ENCODE data around the gene LSAMP. TPM values are rescaled to one million over a fixed set of nuclear protein-coding genes. Genes with fewer than 3 reads are reported as not detected.

The LSAMP gene
- total RNA-seq, 1 experiment from 2014 or later = 5.7 TPM

DNA sequence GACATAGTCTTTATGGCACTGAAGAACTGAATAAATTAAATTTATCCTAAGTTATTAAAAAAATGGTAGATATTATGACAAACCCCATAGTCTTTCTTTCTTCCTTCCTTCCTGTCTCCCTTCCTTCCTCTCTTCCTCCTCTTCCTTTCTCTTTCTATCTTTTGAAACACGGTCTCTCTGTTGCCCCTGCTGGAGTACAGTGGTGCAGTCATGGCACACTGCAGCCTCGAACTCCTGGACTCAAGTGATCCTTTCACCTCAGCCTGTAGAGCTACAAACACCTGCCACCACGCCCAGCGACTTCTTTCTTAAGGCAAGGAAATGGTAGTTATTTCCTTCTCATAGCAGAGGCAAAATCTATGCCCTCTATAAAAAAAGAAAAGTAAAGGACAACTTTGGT is 467.4 kb downstream of the LSAMP start (continued):
- no peak for TF ChIP-seq CREM (CRISPR knock-in tag; IDR thresholded peaks at IDR 0.05)
- TF ChIP-seq ZNF232 (CRISPR knock-in tag; IDR thresholded peaks at IDR 0.05) = no peak
- TF ChIP-seq E2F4 (CRISPR knock-in tag; IDR thresholded peaks at IDR 0.05; ENCODE audit: borderline replicate concordance, low read depth) = no peak
- TF ChIP-seq, protein P1, sequence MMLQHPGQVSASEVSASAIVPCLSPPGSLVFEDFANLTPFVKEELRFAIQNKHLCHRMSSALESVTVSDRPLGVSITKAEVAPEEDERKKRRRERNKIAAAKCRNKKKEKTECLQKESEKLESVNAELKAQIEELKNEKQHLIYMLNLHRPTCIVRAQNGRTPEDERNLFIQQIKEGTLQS (CRISPR knock-in tag; conservative IDR thresholded peaks at IDR 0.05) = no peak
- TF ChIP-seq, protein P2, sequence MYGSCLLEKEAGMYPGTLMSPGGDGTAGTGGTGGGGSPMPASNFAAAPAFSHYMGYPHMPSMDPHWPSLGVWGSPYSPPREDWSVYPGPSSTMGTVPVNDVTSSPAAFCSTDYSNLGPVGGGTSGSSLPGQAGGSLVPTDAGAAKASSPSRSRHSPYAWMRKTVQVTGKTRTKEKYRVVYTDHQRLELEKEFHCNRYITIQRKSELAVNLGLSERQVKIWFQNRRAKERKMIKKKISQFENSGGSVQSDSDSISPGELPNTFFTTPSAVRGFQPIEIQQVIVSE (CRISPR knock-in tag; IDR thresholded peaks at IDR 0.05; ENCODE audit: borderline replicate concordance) = no peak
- TF ChIP-seq ETV6 (CRISPR knock-in tag; IDR thresholded peaks at IDR 0.05) = no peak
- no peak for TF ChIP-seq SOX15 (CRISPR knock-in tag; IDR thresholded peaks at IDR 0.05)

DNA sequence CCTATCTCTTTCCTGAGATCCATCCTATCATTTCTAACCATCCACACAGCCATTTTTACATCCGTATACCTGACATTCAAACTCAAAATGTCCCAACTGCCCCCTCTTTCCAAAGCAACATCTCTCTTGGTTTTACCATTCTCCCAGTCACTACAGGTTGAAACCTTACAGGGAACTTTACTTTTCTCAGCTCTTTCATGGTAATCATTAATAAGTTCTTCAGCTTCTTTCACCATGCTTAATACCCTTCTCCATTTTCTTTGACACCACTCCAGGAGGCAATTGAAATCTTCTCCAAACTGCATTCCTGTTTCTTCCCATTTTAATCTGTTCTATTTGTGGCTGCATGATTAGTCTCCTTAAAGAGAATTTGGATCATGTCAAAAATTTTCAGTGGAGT is 469.5 kb downstream of the LSAMP start:
- DNase-seq (ENCODE audit: low spot score) (no peak), ATAC-seq (no peak)
- Mint-ChIP-seq H3K27me3 (ENCODE audit: low read depth) (no peaks in the 10 kb centered on the region), H3K4me3 (no peak overlapping the region), H3K9me3 (peaks cover 13% of the 10 kb centered on the region), H3K27ac (no peak overlapping the region), H3K36me3 (no peaks in the 10 kb centered on the region), H3K4me1 (peaks cover 29% of the 10 kb centered on the region)
- CTCF ChIA-PET = no interaction called here
- TF ChIP-seq, protein P3, sequence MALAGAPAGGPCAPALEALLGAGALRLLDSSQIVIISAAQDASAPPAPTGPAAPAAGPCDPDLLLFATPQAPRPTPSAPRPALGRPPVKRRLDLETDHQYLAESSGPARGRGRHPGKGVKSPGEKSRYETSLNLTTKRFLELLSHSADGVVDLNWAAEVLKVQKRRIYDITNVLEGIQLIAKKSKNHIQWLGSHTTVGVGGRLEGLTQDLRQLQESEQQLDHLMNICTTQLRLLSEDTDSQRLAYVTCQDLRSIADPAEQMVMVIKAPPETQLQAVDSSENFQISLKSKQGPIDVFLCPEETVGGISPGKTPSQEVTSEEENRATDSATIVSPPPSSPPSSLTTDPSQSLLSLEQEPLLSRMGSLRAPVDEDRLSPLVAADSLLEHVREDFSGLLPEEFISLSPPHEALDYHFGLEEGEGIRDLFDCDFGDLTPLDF (CRISPR knock-in tag; IDR thresholded peaks at IDR 0.05) = no peak
- TF ChIP-seq ZNF219 (CRISPR knock-in tag; IDR thresholded peaks at IDR 0.05; ENCODE audit: borderline replicate concordance) = no peak
- TF ChIP-seq IRF1 (CRISPR knock-in tag; IDR thresholded peaks at IDR 0.05) = no peak
- TF ChIP-seq RORB (CRISPR knock-in tag; IDR thresholded peaks at IDR 0.05) = no peak
- no peak for TF ChIP-seq TEAD4 (CRISPR knock-in tag; IDR thresholded peaks at IDR 0.05)
- no peak for TF ChIP-seq HMGA2 (CRISPR knock-in tag; IDR thresholded peaks at IDR 0.05)
- no peak for TF ChIP-seq ZNF396 (CRISPR knock-in tag; IDR thresholded peaks at IDR 0.05; ENCODE audit: borderline replicate concordance)
- TF ChIP-seq TCF7 (CRISPR knock-in tag; IDR thresholded peaks at IDR 0.05; ENCODE audit: low read depth) = no peak
- TF ChIP-seq, protein P4, sequence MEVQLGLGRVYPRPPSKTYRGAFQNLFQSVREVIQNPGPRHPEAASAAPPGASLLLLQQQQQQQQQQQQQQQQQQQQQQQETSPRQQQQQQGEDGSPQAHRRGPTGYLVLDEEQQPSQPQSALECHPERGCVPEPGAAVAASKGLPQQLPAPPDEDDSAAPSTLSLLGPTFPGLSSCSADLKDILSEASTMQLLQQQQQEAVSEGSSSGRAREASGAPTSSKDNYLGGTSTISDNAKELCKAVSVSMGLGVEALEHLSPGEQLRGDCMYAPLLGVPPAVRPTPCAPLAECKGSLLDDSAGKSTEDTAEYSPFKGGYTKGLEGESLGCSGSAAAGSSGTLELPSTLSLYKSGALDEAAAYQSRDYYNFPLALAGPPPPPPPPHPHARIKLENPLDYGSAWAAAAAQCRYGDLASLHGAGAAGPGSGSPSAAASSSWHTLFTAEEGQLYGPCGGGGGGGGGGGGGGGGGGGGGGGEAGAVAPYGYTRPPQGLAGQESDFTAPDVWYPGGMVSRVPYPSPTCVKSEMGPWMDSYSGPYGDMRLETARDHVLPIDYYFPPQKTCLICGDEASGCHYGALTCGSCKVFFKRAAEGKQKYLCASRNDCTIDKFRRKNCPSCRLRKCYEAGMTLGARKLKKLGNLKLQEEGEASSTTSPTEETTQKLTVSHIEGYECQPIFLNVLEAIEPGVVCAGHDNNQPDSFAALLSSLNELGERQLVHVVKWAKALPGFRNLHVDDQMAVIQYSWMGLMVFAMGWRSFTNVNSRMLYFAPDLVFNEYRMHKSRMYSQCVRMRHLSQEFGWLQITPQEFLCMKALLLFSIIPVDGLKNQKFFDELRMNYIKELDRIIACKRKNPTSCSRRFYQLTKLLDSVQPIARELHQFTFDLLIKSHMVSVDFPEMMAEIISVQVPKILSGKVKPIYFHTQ (CRISPR knock-in tag; IDR thresholded peaks at IDR 0.05) = no peak
- TF ChIP-seq SMAD4 (CRISPR knock-in tag; IDR thresholded peaks at IDR 0.05) = no peak
- POLR2A ChIA-PET = no interaction called here

GRCh38 chr3:115975353-115975752 is 469.9 kb downstream of the LSAMP start:
- peaks cover 25% of the 10 kb centered on the region for H3K4me1 Mint-ChIP-seq
- peaks cover 13% of the 10 kb centered on the region for H3K9me3 Mint-ChIP-seq
- no peak for ATAC-seq
- ChIA-PET CTCF (no interaction called here), POLR2A (no interaction called here)
- DNase-seq (ENCODE audit: low spot score) = no peak
- no peak overlapping the region for H3K4me3 Mint-ChIP-seq
- H3K27ac Mint-ChIP-seq = no peak overlapping the region
- no peaks in the 10 kb centered on the region for H3K36me3 Mint-ChIP-seq
- H3K27me3 Mint-ChIP-seq (ENCODE audit: low read depth) = no peaks in the 10 kb centered on the region
- no peak for TF ChIP-seq ESRRA (CRISPR knock-in tag; IDR thresholded peaks at IDR 0.05; ENCODE audit: borderline replicate concordance)
- TF ChIP-seq GRHL2 (CRISPR knock-in tag; IDR thresholded peaks at IDR 0.05; ENCODE audit: insufficient replicate concordance, severe bottlenecking) = no peak
- no peak for TF ChIP-seq TEAD4 (CRISPR knock-in tag; IDR thresholded peaks at IDR 0.05)
- no peak for TF ChIP-seq ZNF121 (CRISPR knock-in tag; IDR thresholded peaks at IDR 0.05)
- TF ChIP-seq ETV6 (CRISPR knock-in tag; IDR thresholded peaks at IDR 0.05) = no peak
- TF ChIP-seq MXD4 (CRISPR knock-in tag; IDR thresholded peaks at IDR 0.05; ENCODE audit: borderline replicate concordance) = no peak
- TF ChIP-seq, protein P5, sequence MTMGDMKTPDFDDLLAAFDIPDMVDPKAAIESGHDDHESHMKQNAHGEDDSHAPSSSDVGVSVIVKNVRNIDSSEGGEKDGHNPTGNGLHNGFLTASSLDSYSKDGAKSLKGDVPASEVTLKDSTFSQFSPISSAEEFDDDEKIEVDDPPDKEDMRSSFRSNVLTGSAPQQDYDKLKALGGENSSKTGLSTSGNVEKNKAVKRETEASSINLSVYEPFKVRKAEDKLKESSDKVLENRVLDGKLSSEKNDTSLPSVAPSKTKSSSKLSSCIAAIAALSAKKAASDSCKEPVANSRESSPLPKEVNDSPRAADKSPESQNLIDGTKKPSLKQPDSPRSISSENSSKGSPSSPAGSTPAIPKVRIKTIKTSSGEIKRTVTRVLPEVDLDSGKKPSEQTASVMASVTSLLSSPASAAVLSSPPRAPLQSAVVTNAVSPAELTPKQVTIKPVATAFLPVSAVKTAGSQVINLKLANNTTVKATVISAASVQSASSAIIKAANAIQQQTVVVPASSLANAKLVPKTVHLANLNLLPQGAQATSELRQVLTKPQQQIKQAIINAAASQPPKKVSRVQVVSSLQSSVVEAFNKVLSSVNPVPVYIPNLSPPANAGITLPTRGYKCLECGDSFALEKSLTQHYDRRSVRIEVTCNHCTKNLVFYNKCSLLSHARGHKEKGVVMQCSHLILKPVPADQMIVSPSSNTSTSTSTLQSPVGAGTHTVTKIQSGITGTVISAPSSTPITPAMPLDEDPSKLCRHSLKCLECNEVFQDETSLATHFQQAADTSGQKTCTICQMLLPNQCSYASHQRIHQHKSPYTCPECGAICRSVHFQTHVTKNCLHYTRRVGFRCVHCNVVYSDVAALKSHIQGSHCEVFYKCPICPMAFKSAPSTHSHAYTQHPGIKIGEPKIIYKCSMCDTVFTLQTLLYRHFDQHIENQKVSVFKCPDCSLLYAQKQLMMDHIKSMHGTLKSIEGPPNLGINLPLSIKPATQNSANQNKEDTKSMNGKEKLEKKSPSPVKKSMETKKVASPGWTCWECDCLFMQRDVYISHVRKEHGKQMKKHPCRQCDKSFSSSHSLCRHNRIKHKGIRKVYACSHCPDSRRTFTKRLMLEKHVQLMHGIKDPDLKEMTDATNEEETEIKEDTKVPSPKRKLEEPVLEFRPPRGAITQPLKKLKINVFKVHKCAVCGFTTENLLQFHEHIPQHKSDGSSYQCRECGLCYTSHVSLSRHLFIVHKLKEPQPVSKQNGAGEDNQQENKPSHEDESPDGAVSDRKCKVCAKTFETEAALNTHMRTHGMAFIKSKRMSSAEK (CRISPR knock-in tag; IDR thresholded peaks at IDR 0.05; ENCODE audit: borderline replicate concordance) = no peak
- TF ChIP-seq EMX1 (CRISPR knock-in tag; IDR thresholded peaks at IDR 0.05) = no peak
- no peak for TF ChIP-seq ZMAT4 (CRISPR knock-in tag; IDR thresholded peaks at IDR 0.05)
